Upper lobe of left lung (tissue), 6 donors: ENCODE measurements around the gene SLC12A8. TPM values are rescaled to one million over a fixed set of nuclear protein-coding genes. Genes with fewer than 3 reads are reported as not detected.

ENCODE experiments used
- ATAC-seq, 2 donors: fragments of 200-7000 bp; cut with Tn5 transposase; one replicate each; pipeline ENCODE4 v1.9.1; 2022; ENCODE audit warnings: mild to moderate bottlenecking in 2 of 2, moderate library complexity in 2 of 2; ENCODE audit not compliant: low FRiP score in 2 of 2
- DNase-seq, 2 donors: peaks; one replicate each; pipeline ENCODE4 v3.0.0-alpha.2; 2019 to 2020
- H3K27ac ChIP-seq, 4 donors: fragments of 200-600 bp; sonication (generic); one replicate each; pipeline ENCODE4 v1.5.1; 2016 to 2019
- H3K27me3 ChIP-seq, 4 donors: fragments of 200-600 bp; sonication (generic); one replicate each; pipeline ENCODE4 v1.5.1; 2017 to 2019
- H3K36me3 ChIP-seq, 4 donors: fragments of 200-600 bp; sonication (generic); one replicate each; pipeline ENCODE4 v1.5.1; 2016 to 2019
- H3K4me1 ChIP-seq, 4 donors: fragments of 200-600 bp; sonication (generic); one replicate each; pipeline ENCODE4 v1.5.1; 2018 to 2019
- H3K4me3 ChIP-seq, 4 donors: fragments of 200-600 bp; sonication (generic); one replicate each; pipeline ENCODE4 v1.5.1; 2017 to 2019; ENCODE audit warnings: mild to moderate bottlenecking in 2 of 4, moderate library complexity in 1 of 4
- H3K9me3 ChIP-seq, 4 donors: fragments of 200-600 bp; sonication (generic); one replicate each; pipeline ENCODE4 v1.5.1; 2018 to 2019
- EP300 ChIP-seq, 4 donors: sonication (generic); formaldehyde crosslinking; IDR thresholded peaks; one replicate each; pipeline ENCODE4 v1.5.1; 2017; ENCODE audit warnings: antibody characterized with exemption in 4 of 4, control low read depth in 2 of 4
- POLR2A ChIP-seq, 4 donors: fragments of 450-650 bp; IDR thresholded peaks; one replicate each; pipeline ENCODE4 v1.5.1; 2016 to 2017; ENCODE audit warnings: antibody characterized with exemption in 4 of 4, mild to moderate bottlenecking in 2 of 4
- POLR2AphosphoS5 ChIP-seq, 2 donors: sonication (generic); formaldehyde crosslinking; IDR thresholded peaks; one replicate each; pipeline ENCODE4 v1.5.1; 2017; ENCODE audit warnings: antibody characterized with exemption in 2 of 2
- WGBS, 2 donors: methylation state at CpG; one replicate each; pipeline ENCODE4 v1.1.5; 2017 to 2018; 5-methylcytosine and 5-hydroxymethylcytosine counted together
- total RNA-seq, 6 donors: library from RNA; depleted of rRNA in 4 of 6; stranded (reverse); fragments of >200 nt in 4 of 6; gene quantifications; one replicate each; pipeline versions ENCODE4 v1.1.0 to v1.2.1, GENCODE V29; 2016 to 2021
- TF ChIP-seq, protein P1 (sequence below), 6 experiments: fragments of 450-650 bp in 4 of 6; fragments of 200-600 bp in 2 of 6; sonication (generic) in 2 of 6; IDR thresholded peaks; one replicate each; pipeline ENCODE4 v1.5.1; 2016 to 2019; ENCODE audit warnings: antibody characterized with exemption in 6 of 6
- donor health status: DM: no; HTN: no; CAD: no; lungs with moderate emphysema.
- donor health status: DM: no; HTN: yes; CAD: no; lungs with severe emphysema.

Gene SLC12A8
- total RNA-seq, 6 donors from 2014 or later: 6.7 to 34.6 (median 15.0) TPM

DNA sequence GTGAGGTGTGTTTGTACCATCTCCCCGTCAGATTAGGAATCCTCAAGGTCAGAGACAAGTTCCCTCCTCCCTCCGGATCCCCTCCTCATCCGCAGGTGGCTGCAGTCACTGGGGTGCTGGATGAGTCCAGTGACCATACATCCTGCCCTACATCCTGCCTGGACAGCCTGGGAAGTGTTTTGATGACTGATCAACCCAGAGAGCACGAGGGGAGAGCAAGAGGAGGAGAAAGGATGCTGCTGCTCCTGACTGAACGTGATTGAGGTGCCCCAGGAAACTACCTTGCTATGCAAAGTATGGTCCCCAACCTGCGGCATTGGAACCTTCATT is 65.1 kb downstream of the SLC12A8 start:
- Histone ChIP-seq H3K27me3 (no peaks in the 10 kb centered on the region), H3K4me3 (no peak overlapping the region), H3K9me3 (no peaks in the 10 kb centered on the region), H3K36me3 (no peaks in the 10 kb centered on the region), H3K4me1 (peaks cover 45 to 66% (median 56%) of the 10 kb centered on the region in 4 donors), H3K27ac (peak overlapping the region; percentile 56 to 79 (median 70))
- no peak for ATAC-seq
- DNase-seq: no peak
- TF ChIP-seq, protein P1, sequence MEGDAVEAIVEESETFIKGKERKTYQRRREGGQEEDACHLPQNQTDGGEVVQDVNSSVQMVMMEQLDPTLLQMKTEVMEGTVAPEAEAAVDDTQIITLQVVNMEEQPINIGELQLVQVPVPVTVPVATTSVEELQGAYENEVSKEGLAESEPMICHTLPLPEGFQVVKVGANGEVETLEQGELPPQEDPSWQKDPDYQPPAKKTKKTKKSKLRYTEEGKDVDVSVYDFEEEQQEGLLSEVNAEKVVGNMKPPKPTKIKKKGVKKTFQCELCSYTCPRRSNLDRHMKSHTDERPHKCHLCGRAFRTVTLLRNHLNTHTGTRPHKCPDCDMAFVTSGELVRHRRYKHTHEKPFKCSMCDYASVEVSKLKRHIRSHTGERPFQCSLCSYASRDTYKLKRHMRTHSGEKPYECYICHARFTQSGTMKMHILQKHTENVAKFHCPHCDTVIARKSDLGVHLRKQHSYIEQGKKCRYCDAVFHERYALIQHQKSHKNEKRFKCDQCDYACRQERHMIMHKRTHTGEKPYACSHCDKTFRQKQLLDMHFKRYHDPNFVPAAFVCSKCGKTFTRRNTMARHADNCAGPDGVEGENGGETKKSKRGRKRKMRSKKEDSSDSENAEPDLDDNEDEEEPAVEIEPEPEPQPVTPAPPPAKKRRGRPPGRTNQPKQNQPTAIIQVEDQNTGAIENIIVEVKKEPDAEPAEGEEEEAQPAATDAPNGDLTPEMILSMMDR (IDR thresholded peaks at IDR 0.05): no peak
- TF ChIP-seq POLR2A (IDR thresholded peaks at IDR 0.05) (no peak), EP300 (IDR thresholded peaks at IDR 0.05) (no peak), POLR2AphosphoS5 (IDR thresholded peaks at IDR 0.05) (no peak)
- 62 to 68% methylated on average over 5 to 6 of the region's 6 CpGs for WGBS, 2 donors

DNA sequence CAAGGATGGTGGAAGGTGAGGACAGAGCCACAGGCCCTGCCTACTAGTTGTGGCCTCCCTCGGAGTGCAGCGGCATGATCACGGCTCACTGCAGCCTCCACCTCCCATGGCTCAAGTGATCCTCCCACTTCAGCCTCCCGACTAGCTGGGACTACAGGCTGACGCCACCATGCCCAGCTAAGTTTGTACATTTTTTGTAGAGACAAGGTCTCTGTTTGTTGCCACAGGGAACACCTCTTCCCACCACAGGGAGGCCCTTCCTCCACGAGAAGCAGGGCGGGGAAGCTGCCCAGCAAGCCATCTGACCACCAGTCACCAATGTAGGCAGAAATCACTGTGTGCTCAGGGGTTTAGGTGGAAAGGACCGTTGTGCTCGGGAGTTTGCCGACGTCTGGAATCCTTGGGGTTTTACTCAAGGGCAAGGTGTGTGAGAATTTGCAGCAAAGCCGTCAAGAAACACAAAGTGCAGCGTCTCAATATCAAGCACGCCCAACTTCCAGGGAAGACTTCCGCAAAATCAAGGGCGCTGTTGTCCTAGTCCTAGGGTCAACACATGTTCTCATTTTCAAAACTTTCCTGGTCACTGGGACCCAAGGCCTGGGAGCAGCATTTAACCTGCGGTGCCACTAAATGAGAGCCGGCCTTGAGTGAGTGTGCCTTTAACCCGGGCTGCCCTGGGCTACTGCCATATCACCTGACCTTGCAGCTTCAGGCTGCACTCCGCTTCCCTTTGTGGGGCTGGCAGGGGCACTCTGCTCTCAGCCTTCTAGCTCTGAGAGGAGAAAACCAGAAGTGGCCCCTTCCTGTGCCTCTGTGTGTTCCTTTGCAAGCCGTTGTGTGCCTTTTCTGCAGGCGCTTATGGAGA is 65.7 kb downstream of the SLC12A8 start:
- H3K4me3 ChIP-seq: no peak overlapping the region
- WGBS, 2 donors: 80% methylated on average over 17 to 22 of the region's 22 CpGs
- H3K9me3 ChIP-seq: no peaks in the 10 kb centered on the region
- no peaks in the 10 kb centered on the region for H3K36me3 ChIP-seq
- H3K4me1 ChIP-seq: peaks cover 51 to 72% (median 62%) of the 10 kb centered on the region in 4 donors
- no peaks in the 10 kb centered on the region for H3K27me3 ChIP-seq
- ATAC-seq (peak; percentile 41 to 49), DNase-seq (no peak)
- TF ChIP-seq POLR2AphosphoS5 (IDR thresholded peaks at IDR 0.05): no peak
- TF ChIP-seq EP300 (IDR thresholded peaks at IDR 0.05): no peak
- H3K27ac ChIP-seq: peak overlapping the region; percentile 56 to 79 (median 70)

DNA sequence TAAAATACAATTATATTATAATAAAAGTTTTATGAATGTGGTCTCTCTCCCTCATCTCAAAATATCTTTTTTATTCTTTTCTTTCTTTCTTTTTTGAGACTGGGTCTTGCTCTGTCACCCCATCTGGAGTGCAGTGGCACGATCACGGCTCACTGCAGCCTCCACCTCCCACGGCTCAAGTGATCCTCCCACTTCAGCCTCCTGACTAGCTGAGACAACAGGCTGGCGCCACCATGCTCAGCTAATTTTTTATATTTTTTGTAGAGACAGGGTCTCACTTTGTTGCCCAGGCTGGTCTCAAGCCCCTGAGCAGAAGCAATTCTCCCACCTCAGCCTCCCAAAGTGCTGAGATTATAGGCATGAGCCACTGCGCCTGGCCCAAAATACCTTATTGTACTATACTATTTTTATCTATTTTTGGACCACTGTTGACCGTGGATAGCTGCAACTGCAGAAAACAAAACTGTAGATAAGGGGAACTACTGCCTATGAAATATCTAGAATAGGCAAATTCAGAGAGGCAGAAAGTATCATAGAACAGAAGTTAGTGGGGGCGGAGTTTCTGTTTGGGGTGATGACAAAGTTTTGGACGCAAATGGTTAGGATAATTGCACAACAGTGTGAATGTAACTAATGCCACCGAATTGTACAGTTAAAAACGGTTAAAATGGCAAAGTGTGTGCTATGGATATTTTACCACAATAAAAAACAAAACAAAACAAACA is 66.6 kb downstream of the SLC12A8 start:
- Histone ChIP-seq H3K4me1 (peaks cover 59 to 74% (median 70%) of the 10 kb centered on the region in 4 donors), H3K27ac (peak overlapping the region; percentile 56 to 80 (median 72)), H3K27me3 (no peaks in the 10 kb centered on the region), H3K4me3 (no peak overlapping the region), H3K9me3 (no peaks in the 10 kb centered on the region), H3K36me3 (no peaks in the 10 kb centered on the region)
- TF ChIP-seq EP300 (IDR thresholded peaks at IDR 0.05): no peak
- TF ChIP-seq POLR2A (IDR thresholded peaks at IDR 0.05): no peak
- TF ChIP-seq POLR2AphosphoS5 (IDR thresholded peaks at IDR 0.05): no peak
- TF ChIP-seq, protein P1 (IDR thresholded peaks at IDR 0.05): no peak
- 69 to 82% methylated on average over 10 of the region's 10 CpGs for WGBS, 2 donors
- DNase-seq (no peak), ATAC-seq (peak in 1 of 2 donors; percentile 50)

DNA sequence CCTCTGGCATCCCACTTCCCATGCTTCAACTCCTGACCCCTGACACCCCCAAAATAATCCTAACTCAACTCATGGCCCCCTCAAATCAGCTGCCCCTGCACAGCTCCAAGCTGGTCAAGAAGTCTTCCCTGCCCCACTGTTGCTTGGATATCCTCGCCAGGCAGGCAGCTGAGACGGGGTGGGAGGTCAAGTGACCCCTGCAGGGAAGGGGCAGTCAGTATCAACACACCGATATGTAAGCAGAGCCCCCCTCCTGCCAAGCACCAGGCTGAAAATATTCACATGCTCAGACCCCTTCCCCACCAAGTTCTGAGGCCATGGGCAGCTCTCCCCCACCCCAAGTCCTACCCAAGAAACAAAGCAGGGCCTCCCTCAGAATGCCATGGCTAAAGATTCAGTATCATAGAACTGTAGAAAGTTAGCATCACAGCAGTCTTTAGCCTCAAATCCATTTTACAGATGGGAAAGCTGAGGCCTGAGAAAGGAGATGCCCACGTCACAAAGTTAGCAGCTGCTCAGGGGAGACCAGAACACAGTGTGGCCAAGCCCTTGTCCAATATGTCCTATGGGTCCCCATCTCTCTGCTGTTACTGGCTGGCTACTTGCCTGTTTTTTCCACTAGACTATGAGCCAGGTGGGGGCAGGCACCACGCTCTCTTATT is 67.8 kb downstream of the SLC12A8 start:
- H3K36me3 ChIP-seq: no peaks in the 10 kb centered on the region
- H3K4me3 ChIP-seq: no peak overlapping the region
- DNase-seq (no peak), ATAC-seq (no peak)
- H3K4me1 ChIP-seq: peaks cover 57 to 79% (median 69%) of the 10 kb centered on the region in 4 donors
- peak overlapping the region in 3 of 4 donors; percentile 59 to 80 (median 72) for H3K27ac ChIP-seq
- H3K9me3 ChIP-seq: no peaks in the 10 kb centered on the region
- WGBS, 2 donors: 87 to 91% methylated on average over 2 to 5 of the region's 5 CpGs
- TF ChIP-seq, protein P1 (IDR thresholded peaks at IDR 0.05): no peak
- TF ChIP-seq POLR2A (IDR thresholded peaks at IDR 0.05): no peak
- TF ChIP-seq POLR2AphosphoS5 (IDR thresholded peaks at IDR 0.05): no peak
- no peak for TF ChIP-seq EP300 (IDR thresholded peaks at IDR 0.05)
- H3K27me3 ChIP-seq: no peaks in the 10 kb centered on the region
